ENCODE measurements around the gene DNAJC18.
"Not testable (repeated sequence)": the region's sequence is repeated elsewhere in the genome, so short reads cannot be mapped to it uniquely, and the experiment has no call there.

DNA sequence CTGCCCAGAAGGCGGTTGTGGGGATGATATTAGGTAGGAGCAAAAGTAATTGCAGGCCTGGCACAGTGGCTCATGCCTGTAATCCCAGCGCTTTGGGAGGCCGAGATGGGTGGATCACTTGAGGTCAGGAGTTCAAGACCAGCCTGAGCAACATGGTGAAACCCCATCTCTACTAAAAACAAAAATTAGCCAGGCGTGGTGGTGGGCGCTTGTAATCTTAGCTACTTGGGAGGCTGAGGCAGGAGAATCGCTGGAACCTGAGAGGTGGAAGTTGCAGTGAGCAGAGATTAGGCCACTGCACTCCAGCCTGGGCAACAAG, 43.5 kb upstream of the DNAJC18 start:
- not testable (repeated sequence) for TF ChIP-seq CTCF, POLR2A, POLR2AphosphoS5 (IDR thresholded peaks at IDR 0.05)

Data from breast epithelium (tissue), 3 donors.